NCI-H2227 treated with DMSO at 0.1 percent for 48 hours (cell line): ENCODE data around the gene WBP2.
"Not testable (repeated sequence)": the region's sequence is repeated elsewhere in the genome, so short reads cannot be mapped to it uniquely, and the experiment has no call there.

Source experiments
- DNase-seq: peaks from one replicate; lab custom pipeline; 2025; lab: John Stamatoyannopoulos, UW

Gene WBP2

DNA sequence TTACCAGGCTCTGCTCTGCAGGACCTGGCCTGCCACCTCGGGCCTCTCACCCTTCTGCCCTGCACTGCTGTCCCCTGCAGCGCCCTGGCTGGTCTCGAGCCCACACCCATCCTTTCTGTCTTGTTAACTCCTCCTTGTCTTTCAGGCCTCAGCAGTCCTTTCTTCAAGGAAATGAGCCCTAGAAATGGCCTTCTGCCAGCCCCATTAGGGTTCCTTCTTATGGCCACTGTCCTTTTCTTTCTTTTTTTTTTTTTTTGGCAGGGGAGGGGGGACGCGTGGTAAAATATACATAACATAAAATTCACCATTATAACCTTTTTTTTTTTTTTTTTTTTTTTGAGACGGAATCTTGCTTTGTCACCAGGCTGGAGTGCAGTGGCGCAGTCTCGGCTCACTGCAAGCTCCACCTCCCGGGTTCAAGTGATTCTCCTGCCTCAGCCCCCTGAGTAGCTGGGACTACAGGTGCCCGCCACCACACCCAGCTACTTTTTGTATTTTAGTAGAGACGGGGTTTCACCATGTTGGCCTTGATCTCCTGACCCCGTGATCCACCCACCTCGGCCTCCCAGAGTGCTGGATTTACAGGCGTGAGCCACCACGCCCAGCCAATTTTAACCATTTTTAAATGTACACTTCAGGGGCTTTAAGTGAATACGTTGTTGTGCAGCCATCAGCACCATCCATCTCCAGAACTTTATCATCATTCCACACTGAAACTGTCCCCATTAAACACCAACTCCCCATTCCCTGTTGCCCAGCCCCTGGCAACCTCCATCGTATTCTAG, 10.5 kb upstream of the WBP2 start:
- DNase-seq: not testable (repeated sequence)

DNA sequence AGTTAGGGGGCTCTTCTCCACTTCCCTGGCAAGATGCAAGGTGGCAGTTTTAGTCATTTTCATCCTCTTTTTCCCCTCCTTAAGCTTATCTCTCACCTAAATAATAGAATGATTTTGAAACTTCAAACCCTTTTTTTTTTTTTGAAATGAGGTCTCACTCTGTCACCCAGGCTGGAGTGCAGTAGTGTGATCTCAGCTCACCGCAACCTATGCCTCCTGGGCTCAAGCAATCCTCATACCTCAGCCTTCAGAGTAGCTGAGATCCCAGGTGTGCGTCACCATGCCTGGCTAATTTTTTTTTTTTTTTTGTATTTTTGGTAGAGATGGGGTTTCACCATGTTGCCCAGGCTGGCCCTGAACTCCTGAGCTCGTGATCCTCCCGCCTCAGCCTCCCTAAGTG, 9.8 kb upstream of the WBP2 start:
- not testable (repeated sequence) for DNase-seq

DNA sequence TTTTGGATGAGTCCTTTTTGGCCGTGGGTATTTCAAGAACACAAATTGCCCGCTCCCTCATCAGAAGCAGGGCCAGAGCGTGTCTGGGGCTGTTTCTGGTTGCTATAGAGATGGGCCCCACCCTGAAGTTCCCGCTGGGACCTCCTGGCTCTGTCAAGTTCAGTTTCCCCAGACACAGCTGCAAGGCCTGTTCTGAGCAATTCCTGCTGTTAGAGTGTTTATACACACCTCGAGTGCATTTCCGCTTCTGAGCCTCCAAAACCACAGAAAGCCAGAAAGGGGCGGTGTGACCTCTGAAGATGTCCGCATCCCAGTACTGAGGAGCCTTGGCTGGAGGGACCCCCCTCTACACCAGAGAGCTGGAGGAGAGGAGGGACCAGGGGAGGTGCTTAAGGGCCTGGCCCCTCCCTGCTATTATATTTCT, 9.3 kb upstream of the WBP2 start:
- no peak for DNase-seq

DNA sequence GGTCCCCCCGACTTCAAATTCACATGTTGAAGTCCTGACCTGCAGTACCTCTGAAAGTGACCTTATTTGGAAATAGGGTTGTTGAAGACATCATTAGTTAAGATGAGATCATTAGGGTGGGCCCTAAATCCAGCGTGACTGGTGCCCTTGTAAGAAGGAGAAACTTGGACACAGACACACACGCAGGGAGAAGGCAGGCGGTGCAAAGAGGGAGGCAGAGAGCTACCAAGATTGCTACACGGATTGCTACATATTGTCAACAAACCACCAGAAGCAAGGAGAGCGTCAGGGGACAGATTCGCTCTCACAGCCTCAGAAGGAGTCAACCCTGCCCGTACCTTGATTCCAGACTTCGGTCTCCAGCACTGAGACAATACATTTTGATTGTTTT, 6.8 kb upstream of the WBP2 start:
- no peak for DNase-seq

DNA sequence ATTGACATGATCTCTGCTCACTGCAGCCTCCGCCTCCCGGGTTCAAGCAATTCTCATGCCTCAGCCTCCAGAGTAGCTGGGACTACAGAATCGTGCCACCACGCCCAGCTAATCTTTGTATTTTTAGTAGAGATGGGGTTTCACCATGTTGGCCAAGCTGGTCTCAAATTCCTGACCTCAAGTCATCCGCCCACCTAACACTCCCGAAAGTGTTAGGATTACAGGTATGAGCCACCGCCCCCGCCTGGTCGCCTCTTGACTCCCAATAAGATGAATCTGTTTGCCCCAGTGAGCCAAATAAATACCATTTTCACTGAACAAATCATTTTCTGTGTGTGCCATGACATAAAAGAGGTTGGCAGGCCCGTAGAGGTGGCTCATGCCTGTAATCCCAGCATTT, 4.2 kb upstream of the WBP2 start:
- not testable (repeated sequence) for DNase-seq

DNA sequence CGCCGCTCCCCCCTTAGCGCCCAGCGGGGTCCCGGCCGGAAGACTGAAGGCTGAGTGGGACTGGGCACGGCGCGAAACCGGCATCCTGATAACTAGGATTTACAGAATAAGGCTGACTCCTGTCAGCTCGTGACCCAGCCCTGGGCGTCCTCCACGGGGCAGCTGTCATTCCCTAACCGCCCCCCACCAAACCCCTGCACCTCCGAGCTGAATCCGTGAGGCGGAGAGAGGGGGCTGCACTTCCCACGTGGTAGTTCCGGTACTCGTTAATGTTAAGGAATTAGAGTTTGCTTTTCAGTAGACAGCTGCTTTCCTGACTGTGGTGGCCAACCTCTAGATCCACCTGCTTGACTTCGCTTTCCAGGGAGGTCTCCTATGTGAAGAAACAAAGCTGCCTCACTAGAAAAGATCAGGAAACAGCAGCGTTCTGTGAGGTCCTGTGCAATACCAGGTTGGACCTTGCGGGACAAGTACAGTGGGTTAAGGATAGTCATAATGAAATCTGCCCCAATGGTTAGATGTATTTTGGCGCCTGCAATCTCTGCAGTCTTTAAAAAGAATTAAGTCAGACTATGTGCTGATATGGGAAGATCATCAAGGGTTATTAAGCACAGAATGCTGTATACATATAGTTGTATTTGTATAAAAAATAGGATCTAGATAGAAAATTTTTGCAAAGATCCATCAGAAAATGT, 1.1 kb upstream of the WBP2 start:
- DNase-seq: peak; percentile 61

DNA sequence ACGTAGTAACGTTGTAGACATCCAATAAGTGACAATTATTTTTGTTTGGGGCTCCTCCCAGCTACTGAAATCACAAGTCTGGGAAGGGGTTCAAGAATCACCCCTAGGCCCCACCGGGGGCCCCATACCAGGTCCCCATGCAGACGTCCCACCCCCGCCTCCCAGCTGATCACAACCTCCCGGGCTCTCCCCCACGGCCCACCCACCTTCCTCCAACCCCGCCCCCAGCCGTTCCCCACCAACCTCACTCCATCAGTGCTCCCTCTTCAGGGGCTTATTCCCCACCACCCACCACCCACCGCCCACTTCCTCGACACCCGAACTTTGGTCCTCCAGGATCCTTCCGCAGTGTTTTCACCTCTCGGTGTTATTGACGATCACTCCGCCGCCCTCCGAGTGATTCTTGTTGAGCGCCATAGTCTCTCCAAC, 240 bp downstream of the WBP2 start:
- no peak for DNase-seq

DNA sequence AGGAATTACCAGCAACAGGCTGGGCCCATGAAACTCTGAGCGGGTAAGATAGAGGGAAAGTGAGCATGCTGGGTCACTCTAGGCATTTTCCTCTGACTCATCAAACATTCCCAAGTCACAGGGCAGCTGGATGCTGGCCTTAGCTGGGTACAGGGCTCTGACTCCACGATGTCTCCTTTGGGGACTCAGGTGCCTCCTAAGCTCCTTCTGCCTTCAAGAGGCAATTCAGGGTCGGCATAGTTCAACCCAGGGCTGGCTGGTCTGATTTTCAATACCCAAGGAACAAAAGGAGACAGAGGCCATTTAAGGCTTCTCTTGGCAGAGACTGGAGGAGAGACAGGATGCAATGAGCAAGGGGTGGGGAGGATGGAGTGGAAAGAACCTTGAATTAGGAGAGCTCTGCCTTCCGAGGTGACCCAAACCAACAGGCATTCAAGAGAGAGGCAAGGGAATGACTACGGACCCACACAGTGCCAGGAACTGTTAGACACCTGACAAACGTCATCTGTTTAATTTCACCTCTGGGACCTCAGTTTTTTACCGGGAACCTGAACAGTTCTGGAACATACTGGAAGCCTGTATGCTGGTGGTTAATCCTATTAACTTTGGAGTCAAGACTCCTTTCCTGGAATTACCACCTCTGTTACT, 910 bp downstream of the WBP2 start:
- no peak for DNase-seq

DNA sequence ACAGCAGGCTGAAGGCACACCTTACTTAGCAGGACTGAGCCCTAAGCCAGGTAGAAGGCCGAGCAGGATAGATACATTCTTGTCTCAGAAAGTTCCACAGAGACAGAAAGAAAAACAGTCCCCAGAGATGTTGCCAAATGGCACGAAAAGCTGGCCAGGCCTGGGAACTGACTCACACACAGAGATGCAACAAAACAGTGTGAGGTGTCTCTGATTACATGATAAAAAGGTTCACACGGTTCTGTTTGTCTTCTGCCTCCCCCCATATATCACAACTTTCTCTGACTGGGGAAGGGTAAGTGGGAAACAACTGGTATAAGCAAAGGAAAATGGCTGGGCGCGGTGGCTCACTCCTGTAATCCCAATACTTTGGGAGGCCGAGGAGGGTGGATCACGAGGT, 1.7 kb downstream of the WBP2 start:
- no peak for DNase-seq

DNA sequence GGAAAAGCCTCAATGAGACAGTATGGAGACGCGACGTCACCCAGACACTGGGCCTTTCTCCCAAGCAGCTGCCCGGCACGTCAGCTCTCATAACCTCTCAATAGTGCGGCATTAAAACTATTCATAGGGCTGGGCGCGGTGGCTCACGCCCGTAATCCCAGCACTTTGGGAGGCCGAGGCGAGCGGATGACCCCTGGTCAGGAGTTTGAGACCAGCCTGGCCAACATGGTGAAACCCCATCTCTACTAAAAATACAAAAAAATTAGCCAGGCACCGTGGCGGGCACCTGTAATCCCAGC, 3.5 kb downstream of the WBP2 start:
- not testable (repeated sequence) for DNase-seq

DNA sequence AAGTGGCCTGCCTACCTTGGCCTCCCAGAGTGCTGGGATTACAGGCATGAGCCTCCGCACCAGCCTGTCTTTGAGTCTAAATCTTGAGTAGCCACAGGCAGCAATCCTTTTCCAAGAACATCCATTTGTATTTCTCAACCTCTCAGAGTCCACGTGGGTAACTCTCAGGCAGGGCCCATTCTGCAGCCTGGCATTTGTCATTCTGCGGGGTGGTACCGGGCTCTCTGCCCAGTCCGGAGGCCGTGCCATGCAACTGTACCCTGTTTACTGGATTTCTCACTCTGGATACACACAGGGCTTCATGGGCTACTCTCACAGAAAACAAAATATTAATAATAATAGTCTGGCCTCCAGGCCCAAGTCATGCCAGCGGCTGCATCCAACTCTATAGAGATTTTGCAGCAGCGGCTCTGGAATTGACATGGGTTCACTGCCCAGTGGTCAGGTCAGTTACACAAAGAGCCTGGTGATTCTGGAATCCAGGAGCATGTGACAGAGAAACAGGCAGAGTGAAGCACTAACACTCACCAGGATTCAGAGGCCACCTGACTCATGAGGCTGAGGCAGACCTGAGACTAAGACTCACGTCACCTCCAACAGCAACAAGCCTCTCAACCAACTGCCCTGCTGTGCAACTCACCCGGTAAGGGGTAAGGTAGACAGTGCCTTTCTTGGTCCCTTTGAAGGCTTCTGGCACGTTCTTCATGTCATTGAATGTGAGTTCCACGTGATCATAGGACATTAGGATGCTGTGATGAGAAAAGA, 4.0 kb downstream of the WBP2 start:
- no peak for DNase-seq

DNA sequence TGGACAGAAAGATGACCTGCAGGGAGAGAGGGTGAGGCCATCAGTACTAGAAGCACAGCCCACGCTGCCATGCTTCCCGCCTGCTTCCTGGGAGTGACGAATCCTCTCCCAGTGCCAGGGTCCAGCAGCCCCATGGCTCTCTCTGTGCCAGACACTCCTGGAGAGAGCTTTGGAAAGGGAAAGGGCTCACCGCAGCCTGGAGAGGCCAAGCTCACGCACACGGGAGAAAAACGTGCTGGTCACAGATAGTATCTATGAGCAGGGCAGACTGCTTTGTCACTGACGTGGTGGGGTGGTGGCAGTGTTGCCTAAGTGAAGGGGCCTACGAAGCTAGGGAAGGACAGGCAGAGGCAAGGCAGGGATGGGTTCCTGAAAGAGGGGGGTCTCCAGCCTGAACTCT, 5.4 kb downstream of the WBP2 start:
- DNase-seq: no peak

DNA sequence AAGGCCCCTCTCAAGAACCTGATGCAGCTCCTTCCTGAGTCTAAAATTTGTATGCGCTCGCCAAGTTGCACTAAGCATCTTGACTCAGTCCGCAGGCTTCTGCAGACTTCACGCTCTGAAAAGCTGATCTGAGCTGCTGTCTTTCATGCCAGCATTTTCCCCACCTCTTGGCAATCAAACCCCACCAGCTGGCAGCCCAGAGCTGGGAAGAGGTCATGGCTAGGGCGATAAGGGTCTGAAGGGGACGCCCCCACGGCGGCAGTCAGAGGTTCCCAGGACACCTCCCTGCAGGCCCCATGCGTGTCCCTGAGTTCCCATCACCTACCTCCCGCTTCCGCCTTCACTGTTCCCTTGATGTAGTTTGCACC, 5.9 kb downstream of the WBP2 start:
- DNase-seq: no peak

DNA sequence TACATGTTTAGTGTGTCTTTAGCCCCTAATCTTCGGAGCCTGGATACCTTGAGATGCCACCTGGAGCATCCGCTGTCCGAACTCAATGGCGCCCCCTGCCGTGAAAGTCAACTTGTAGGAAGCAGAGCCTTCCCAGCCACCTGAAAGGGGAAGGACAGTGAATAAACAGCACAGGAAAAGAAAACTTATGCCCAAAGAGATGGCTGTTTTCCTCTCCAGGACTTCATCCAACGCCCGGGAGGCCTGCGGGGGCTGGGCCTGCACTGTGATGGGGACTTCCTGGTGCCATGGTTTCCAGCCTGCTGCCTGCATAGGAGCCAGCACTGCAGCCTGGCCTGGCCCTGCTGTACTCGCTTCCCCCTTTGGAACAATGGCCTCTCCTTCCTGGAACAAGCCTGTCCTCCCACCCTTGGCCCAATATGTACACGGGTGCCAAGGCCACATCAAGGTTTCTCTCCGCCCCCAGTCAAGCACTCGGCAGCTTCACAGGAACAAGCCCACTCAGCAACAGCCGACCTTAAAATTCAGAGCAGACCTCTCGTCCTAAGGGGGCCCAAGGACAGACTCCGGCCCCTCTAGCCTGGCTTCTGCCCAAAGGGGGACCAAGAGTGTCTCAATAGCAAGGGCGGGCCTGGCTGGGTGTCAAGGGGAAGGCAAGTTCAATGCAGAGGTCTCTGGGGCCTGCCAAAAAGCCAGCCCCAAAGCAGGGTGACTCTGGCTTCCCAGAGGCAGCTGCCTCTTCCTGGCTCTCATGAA, 6.4 kb downstream of the WBP2 start:
- peak; percentile 57 for DNase-seq

DNA sequence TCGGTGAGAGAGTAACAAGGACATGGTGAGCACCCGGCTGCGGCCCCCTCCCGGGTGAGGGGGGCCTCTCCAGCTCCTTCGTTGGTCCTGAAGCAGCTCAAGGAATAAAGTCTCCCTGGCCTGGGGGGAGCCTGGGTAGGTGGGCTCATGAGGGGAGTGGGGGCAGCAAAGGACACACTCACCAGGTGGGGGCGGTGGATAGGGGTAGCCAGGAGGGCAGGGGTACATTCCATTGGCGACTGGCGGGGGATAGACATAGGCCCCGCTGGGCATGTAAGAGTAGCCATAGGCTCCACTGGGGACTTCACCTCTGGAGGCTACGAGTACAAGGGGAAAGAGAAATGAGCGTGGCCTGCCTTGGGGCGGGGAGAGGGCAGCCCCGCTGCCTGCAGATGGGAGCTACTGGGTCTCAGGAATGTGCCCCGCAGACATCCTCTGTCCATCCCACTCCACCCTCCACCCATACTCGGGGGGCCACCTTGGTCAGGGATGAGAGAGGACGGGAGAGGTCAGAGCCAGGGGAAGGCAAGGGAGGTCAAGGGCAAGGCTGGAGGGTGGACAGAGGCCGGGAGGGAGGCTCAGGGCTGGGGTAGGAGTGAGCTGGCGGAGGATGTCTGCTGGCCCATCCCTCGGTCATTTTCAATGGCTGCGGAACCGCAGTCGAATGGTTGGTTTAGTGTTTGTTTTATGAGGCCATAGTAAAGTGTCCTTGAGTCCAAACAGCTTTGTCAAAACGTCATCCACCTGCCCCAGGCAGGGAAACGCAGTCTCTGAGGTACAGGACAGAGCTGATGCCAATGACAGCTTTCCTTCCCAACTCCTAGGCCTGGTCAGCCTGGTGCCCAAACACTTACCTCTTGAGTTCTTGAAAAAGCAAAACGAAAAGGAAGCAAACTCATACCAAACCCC, 7.3 kb downstream of the WBP2 start:
- DNase-seq: no peak

DNA sequence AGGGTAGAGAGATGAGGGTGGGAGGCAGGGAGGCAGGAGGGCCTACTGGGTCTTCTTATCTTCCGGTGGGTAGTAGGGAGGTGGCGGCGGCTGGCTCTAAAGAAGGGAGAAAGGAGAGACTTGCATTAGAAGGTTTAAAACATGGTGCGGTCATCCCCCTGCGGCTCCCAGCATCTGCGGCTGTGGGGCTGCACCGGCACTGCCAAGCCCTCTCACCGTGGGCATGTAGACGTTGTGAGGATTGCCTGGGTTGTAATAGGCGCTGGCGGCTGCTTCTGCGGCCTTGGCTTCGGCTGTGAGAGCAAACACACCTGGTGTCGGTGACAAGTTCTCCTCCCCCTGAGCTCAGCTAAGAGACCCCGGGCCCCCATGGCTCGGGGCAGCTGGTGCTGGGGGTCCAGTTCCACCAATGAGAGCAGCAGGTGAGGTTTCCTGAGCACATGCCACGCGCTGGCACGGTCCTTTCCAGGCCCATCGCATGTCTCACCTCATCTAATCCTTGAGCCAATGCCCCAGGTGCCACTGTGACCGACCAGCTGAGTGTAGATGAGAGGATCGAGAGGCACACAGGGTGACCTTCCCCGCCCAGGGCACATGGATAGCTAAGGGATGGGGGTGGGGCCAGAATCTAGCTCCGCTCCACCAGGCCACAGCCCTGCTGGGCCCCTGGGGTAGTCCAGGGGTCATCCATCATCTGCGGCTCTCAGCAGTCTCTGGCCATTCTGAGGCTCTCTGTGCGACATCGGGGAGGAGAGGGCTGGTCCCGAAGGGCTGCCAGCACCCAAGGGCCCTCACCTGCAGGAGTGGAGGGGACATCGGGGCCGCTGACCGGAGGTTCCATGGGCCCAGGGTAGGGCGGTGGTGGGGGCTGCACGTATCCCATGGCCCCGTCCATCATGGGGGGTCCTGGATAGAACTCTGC, 8.2 kb downstream of the WBP2 start:
- no peak for DNase-seq

DNA sequence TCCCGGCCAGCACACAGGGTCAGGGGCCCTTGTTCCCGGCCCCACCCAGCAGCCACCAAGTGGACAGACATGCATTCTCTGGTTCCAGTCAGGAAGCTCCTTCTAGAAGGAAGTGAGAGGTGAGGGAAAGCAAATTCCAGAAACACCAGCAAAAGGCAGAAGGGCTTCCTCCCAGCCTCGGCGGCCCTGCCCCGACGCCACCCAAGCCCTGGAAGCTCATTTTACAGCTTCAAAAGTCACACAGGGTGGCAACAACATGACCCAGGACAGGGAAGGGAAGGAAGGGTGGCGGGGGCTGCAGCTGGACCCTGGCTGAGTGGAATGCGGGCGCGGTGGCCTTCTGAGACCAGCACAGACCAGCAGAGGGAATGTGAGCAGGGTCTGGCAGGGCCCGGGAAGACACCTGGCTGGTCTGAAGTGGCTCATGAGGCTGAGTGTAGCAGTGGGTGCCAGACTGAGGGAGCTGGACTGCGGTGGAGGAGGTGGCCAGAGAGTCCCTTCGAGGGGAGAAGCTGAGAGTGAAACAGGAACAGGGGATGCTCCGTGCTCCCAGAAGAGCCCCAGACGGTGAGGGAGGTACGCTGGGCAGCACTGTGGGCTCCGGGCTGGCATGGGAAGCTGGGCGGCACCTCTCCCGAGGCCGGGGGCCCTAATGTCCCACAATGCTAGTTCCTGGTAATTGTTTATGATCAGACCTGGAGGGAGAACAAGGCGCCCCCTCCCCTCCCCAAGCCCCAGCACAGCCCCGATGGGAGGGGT, 9.0 kb downstream of the WBP2 start:
- DNase-seq: no peak

DNA sequence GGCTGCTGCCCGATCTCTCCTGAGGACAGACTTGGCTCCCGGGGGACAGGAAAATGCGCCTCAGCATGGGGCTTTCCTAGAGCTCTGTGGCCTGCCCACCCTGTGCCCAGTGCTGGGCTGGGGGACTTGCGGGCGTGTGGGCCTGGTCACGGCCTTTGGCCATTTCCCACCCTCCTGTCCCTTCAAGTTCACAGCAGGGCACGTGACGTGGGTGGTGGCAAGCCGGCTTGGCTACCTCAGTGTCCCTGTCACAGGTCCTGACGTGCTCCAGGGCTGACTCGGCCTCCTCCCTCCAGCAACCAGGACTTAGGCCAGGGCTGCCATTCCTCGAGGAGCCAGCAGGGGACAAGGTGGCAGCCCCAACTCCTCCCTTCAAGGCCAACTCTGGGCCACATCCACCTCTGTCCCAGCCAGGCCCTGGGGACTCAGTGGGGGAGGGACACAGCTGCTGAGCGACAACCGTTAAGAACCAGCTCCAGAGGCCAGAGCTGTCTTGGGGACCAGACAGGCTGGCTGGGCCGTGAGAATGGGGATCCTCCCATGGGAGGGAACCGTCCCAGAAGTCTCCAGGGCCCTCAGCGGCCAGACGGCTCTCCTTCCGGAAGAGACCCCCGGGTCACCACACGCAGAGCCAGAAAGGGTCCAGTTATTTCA, 9.9 kb downstream of the WBP2 start:
- no peak for DNase-seq
